Measurements from ENCODE around the gene TEX2. TPM values are rescaled to one million over a fixed set of nuclear protein-coding genes. Genes with fewer than 3 reads are reported as not detected.

The TEX2 gene
- total and polyA plus RNA-seq, 2 donors (not counting 3 experiments of a cell fraction or from before 2014, with no cell fraction given): 13.3 to 25.8 TPM

- no peak overlapping the region for H3K27ac ChIP-seq (ENCODE audit: insufficient read depth, low read depth, low read length)
- no peaks in the 10 kb centered on the region for H3K27me3 ChIP-seq (ENCODE audit: control insufficient read depth in 2 of 2, insufficient read depth in 2 of 2, low read length in 2 of 2)
- CTCF ChIA-PET: interaction anchor here (1.4 kb wide), 2 partner anchors 11 to 17 kb away, joined by 3 to 6 read pairs; no protein-coding TSS in a partner anchor
- intact Hi-C loops (cut with micrococcal nuclease): no loop called here
- no peak overlapping the region for H3K9ac ChIP-seq (replicated peaks; ENCODE audit: extremely low read depth, insufficient read depth, low read length)
- H4K20me1 ChIP-seq (replicated peaks; ENCODE audit: control insufficient read depth, extremely low read depth, insufficient read depth, low read length): no peaks in the 10 kb centered on the region
- H2AFZ ChIP-seq (ENCODE audit: low read depth, low read length): no peak overlapping the region
- no peak overlapping the region for H3K4me3 ChIP-seq (replicated peaks in 1 of 3; ENCODE audit: insufficient read depth in 1 of 3, low read depth in 1 of 3, low read length in 3 of 3)
- no peaks in the 10 kb centered on the region for H3K79me2 ChIP-seq (ENCODE audit: control insufficient read depth, insufficient read depth, low read length)
- H3K4me1 ChIP-seq (ENCODE audit: control insufficient read depth, extremely low read depth, insufficient read depth, low read length): no peaks in the 10 kb centered on the region
- dilution Hi-C loops (cut with MboI; ENCODE audit: extremely low pct_ligation_motif_present, low sequenced_read_pairs): no loop called here
- peaks cover 0 to 2% of the 10 kb centered on the region in 2 experiments for H3K36me3 ChIP-seq (ENCODE audit: control insufficient read depth in 2 of 2, extremely low read depth in 1 of 2, insufficient read depth in 2 of 2, low read length in 2 of 2)
- POLR2A ChIA-PET: no interaction called here
- no peaks in the 10 kb centered on the region for H3K9me1 ChIP-seq (replicated peaks; ENCODE audit: control insufficient read depth, extremely low read depth, insufficient read depth, low read length)
- BruUV-seq (replicated peaks): no TSS peak
- TF ChIP-seq, protein P1, sequence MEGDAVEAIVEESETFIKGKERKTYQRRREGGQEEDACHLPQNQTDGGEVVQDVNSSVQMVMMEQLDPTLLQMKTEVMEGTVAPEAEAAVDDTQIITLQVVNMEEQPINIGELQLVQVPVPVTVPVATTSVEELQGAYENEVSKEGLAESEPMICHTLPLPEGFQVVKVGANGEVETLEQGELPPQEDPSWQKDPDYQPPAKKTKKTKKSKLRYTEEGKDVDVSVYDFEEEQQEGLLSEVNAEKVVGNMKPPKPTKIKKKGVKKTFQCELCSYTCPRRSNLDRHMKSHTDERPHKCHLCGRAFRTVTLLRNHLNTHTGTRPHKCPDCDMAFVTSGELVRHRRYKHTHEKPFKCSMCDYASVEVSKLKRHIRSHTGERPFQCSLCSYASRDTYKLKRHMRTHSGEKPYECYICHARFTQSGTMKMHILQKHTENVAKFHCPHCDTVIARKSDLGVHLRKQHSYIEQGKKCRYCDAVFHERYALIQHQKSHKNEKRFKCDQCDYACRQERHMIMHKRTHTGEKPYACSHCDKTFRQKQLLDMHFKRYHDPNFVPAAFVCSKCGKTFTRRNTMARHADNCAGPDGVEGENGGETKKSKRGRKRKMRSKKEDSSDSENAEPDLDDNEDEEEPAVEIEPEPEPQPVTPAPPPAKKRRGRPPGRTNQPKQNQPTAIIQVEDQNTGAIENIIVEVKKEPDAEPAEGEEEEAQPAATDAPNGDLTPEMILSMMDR (IDR thresholded peaks at IDR 0.05; ENCODE audit: extremely low read depth in 1 of 2, insufficient read depth in 1 of 2, low read depth in 1 of 2, low read length in 2 of 2): no peak
- TF ChIP-seq POLR2A (IDR thresholded peaks at IDR 0.05; ENCODE audit: low read depth, low read length) (no peak), EZH2 (IDR thresholded peaks at IDR 0.05; ENCODE audit: borderline replicate concordance, low read depth, low read length, severe bottlenecking) (no peak), MYC (IDR thresholded peaks at IDR 0.05; ENCODE audit: low read depth, low read length) (no peak), FOS (IDR thresholded peaks at IDR 0.05; ENCODE audit: borderline replicate concordance, insufficient read depth, low read length) (no peak), POLR2AphosphoS5 (IDR thresholded peaks at IDR 0.05; ENCODE audit: insufficient read depth, low read depth, low read length) (no peak), GATA2 (IDR thresholded peaks at IDR 0.05; ENCODE audit: insufficient read depth, insufficient read length, low read depth, low read length) (no peak), JUN (IDR thresholded peaks at IDR 0.05; ENCODE audit: borderline replicate concordance, insufficient read depth, insufficient read length, low read depth) (no peak), MAX (IDR thresholded peaks at IDR 0.05; ENCODE audit: insufficient read depth, insufficient read length) (no peak)
- DNase-seq (ENCODE audit: low read depth, low spot score) (no peak), FAIRE-seq (no peak)
- no peak overlapping the region for H3K4me2 ChIP-seq (ENCODE audit: insufficient read depth, low read length)
- H3K9me3 ChIP-seq (replicated peaks; ENCODE audit: control insufficient read depth, insufficient read depth, low read length): no peaks in the 10 kb centered on the region
These were observed 97.7 kb downstream of the TEX2 start for GRCh38 chr17:64165347-64165746.

Data from endothelial cell of umbilical vein (primary cell).